Lower leg skin (tissue), 3 donors: ENCODE results near the gene BUB1B.

Experiments
- CTCF ChIP-seq, 3 donors: fragments of 450-650 bp; IDR thresholded peaks; one replicate each; pipeline ENCODE4 v1.5.1; 2016; ENCODE audit warnings: antibody characterized with exemption in 3 of 3, mild to moderate bottlenecking in 3 of 3, moderate library complexity in 2 of 3
- POLR2A ChIP-seq, 2 donors: fragments of 450-650 bp; IDR thresholded peaks; one replicate each; pipeline ENCODE4 v1.6.1; 2016 to 2017; ENCODE audit warnings: antibody characterized with exemption in 2 of 2, mild to moderate bottlenecking in 1 of 2, moderate library complexity in 1 of 2

GRCh38 chr15:40252141-40252437 lies 91.2 kb downstream of the BUB1B start:
- TF ChIP-seq CTCF (IDR thresholded peaks at IDR 0.05) (no peak), POLR2A (IDR thresholded peaks at IDR 0.05) (no peak)
